Measurements from ENCODE around the gene COA6.

Gene COA6

DNA sequence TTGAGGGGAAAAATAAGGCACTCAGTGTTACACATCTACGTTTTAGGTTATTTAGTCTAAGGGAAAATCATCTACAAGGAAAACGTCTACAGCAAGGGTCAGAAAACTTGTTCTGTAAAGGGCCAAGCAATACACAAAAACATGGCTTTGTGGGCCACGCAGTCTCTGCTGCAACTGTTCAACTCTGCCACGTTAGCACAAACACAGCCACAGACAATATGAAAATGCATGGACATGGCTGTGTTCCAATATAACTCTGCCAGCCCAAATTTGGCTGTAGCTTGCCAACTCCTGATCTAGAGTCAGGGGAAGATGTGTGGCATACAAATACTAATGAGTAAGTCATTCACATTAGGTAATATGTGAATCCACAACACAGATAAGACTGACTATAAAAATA is 40.7 kb downstream of the COA6 start:
- DNase-seq, result no peak

- no peak for DNase-seq
Measured at GRCh38 chr1:234427950-234428646, 54.8 kb downstream of the COA6 start.

GRCh38 chr1:234429434-234429806 is 56.2 kb downstream of the COA6 start:
- no peak for DNase-seq

GRCh38 chr1:234430691-234431090 is 57.4 kb downstream of the COA6 start:
- DNase-seq, result no peak

DNA sequence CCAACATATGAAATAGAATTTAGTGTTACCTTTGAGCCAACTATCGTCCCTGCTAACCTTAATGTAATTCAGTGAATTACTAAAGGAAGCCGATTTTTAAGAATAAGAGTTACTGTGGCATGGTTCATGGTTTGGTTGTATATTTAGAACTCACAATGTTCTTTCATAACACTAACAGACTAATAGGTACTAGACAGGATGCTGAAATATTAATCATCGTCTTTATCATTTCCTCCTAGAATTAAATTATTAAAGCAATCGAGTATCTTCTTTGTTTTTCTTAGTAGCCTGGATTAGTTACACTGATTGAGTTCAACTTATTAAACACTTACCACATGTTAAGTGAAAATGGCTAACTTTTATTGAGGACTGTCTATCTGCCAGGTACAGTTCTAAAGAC is 58.0 kb downstream of the COA6 start:
- no peak for DNase-seq

- DNase-seq, result no peak
Measured at GRCh38 chr1:234433563-234434285, 60.5 kb downstream of the COA6 start.

Data from effector CD4-positive, alpha-beta T cell (primary cell).